Erythroblast (primary cell): ENCODE measurements around the gene DLGAP5.
A peak's percentile ranks its signal among the peaks of the same experiment; 100 is the strongest.

ENCODE experiments used
- DNase-seq, 2 experiments: peaks; one replicate each; lab custom pipeline; 2025; lab: John Stamatoyannopoulos, UW
- GATA1 ChIP-seq: IDR thresholded peaks from 2 replicates; pipeline ENCODE4 v1.6.1; 2011; ENCODE audit warnings: low read depth, mild to moderate bottlenecking, control low read depth, low read length, moderate library complexity
- POLR2A ChIP-seq: IDR thresholded peaks from 2 replicates; pipeline ENCODE4 v1.6.1; 2011; ENCODE audit warnings: mild to moderate bottlenecking, low read length

DLGAP5 gene, protein sequence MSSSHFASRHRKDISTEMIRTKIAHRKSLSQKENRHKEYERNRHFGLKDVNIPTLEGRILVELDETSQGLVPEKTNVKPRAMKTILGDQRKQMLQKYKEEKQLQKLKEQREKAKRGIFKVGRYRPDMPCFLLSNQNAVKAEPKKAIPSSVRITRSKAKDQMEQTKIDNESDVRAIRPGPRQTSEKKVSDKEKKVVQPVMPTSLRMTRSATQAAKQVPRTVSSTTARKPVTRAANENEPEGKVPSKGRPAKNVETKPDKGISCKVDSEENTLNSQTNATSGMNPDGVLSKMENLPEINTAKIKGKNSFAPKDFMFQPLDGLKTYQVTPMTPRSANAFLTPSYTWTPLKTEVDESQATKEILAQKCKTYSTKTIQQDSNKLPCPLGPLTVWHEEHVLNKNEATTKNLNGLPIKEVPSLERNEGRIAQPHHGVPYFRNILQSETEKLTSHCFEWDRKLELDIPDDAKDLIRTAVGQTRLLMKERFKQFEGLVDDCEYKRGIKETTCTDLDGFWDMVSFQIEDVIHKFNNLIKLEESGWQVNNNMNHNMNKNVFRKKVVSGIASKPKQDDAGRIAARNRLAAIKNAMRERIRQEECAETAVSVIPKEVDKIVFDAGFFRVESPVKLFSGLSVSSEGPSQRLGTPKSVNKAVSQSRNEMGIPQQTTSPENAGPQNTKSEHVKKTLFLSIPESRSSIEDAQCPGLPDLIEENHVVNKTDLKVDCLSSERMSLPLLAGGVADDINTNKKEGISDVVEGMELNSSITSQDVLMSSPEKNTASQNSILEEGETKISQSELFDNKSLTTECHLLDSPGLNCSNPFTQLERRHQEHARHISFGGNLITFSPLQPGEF

GRCh38 chr14:55191203-55192053 is at the start of gene DLGAP5:
Gene DLGAP5 (minus strand): TSS chr14:55191585. CDS start chr14:55189179, 2,406 bp downstream.
- TF ChIP-seq POLR2A (peak; percentile 92), GATA1 (no peak)
- DNase-seq, result peak; percentile 97 to 98

GRCh38 chr14:55240526-55241178 is 49.3 kb upstream of the DLGAP5 start:
- TF ChIP-seq GATA1 (no peak), POLR2A (no peak)
- DNase-seq, result no peak

- DNase-seq, result no peak
- TF ChIP-seq GATA1, result no peak
- TF ChIP-seq POLR2A, result no peak
These were observed 47.9 kb upstream of the DLGAP5 start for GRCh38 chr14:55239320-55239719.

DNA sequence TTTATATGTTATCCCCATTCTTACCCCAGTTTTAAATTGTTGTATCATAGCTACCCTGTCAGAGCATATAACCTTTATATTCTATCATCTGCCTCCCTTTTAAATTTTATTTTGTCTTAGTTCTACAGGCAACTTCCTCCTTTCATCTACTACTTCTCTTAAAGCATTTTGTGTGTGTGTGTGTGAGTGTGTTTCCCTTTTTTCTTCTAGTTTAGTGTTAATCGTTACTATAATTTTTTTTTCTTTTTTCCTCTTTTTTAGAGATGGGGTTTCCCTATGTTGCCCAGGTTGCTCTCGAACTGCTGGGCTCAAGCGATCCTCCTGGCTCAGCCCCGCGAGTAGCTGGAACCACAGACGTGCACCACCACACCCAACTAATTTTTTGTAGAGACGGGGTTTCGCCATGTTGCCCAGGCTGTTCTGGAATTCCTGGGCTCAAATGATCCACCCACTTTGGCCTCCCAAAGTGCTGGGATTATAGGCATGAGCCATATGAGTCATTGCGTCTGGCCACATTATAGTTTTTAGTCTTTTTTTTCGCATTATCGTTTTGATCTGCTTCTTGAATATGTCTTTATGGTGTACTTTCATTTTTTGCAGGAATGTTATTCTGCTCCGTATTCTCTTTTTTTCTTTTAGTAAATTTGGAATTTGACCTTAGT is 46.8 kb upstream of the DLGAP5 start:
- no peak for TF ChIP-seq GATA1
- no peak for TF ChIP-seq POLR2A
- DNase-seq, result no peak

DNA sequence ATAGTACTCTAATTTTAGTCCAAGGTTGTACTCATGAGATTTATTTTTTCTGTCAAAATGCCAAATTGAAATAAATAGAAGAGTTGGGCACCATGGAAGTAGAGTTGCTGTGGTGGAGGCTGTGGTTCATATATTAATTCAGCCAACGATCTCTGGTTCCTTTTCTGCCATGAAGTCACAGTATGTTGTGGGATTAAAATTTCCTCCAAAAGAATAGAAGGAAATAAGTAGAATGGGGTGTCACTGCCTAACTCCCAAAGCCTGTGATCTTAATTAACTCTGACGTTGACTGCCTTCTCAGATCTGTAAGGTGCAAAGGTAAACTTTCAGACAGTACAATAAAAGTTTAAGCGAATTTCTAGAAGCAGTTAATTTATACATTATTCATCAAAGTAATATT is 42.2 kb upstream of the DLGAP5 start:
- DNase-seq, result no peak
- TF ChIP-seq POLR2A, result no peak
- TF ChIP-seq GATA1, result no peak

- no peak for DNase-seq
- TF ChIP-seq POLR2A (no peak), GATA1 (no peak)
These were observed 36.9 kb upstream of the DLGAP5 start for GRCh38 chr14:55228261-55228660.

- no peak for TF ChIP-seq POLR2A
- TF ChIP-seq GATA1, result no peak
- no peak for DNase-seq
These were observed 32.0 kb upstream of the DLGAP5 start for GRCh38 chr14:55223364-55223763.

DNA sequence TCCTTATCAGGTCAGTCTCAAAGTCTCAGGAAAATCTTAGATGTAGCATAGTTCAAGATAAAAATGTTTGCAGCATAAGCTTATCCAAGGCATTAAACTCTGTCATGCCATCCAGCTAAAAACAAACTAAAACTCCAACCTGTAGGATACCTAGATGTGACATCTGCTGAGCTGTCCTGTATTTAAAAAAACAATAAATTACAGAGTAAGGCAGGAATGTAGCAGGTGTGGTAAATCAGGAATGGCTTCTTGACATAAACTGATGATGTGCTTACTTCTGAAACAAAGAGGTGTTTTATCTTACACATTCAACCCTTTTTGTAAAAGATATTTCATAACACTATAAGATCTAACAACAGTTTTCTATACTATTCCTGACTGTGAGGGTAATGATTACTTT is 30.6 kb upstream of the DLGAP5 start:
- no peak for TF ChIP-seq POLR2A
- no peak for TF ChIP-seq GATA1

DNA sequence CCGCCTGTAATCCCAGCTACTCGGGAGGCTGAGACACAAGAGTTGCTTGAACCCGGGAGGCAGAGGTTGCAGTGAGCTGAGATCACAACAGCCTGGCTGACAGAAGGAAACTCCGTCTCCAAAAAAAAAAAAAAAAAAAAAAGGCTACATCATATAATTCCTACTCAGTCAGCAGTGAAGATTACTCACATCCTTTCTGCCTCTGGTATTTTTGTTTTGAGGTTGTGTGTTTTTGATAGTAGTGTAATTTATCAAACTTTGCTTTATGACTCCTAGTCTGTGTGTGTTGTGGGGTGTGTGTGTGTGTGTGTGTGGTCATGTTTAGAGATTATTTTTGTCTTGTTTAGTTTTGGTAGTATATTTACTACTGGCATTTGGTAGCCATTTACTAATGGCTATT is 29.8 kb upstream of the DLGAP5 start:
- DNase-seq, result no peak
- TF ChIP-seq POLR2A, result no peak
- no peak for TF ChIP-seq GATA1

More for the DNA sequence above, 30.6 kb upstream of the DLGAP5 start:
- no peak for DNase-seq

DNA sequence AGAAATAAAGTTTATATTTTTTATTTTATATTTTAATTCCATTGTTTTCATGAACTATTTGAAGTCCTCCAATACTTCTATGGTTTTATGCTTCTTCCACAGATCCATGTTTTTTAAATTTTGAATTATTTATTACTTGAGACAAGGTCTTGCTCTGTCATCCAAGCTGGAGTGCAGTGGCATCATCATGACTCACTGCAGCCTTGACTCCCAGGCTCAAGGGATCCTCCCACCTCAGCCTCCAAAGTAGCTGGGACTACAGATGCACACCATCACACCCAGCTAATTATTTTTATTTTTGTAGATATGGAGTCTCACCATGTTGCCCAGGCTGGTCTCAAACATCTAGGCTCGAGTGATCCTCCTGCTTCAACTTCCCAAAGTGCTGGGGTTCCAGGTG is 28.8 kb upstream of the DLGAP5 start:
- TF ChIP-seq GATA1 (no peak), POLR2A (no peak)
- DNase-seq, result peak; percentile 3 to 58

GRCh38 chr14:55212634-55213033 is 21.2 kb upstream of the DLGAP5 start:
- DNase-seq, result peak in 1 of 2 experiments; percentile 5
- TF ChIP-seq POLR2A (no peak), GATA1 (no peak)

DNA sequence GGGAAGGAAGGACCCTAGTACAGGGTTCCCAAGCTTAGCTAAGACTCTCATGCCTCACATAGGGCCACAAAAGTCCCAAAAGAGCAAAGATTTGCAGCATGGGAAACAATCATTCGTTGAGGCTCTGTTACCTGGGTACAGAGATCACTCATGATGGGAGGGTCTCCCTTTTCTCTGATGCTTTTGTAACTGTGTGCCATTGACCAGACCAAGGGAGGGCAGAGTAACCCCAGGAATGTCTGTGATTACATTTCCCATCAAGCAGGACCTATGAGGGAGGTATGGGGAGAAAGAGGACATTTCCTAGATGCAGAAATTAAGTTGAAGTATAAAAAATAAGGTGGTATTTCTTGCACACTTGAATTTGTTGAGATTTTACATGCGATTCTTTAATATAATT is 16.4 kb upstream of the DLGAP5 start:
- no peak for DNase-seq
- TF ChIP-seq GATA1 (no peak), POLR2A (no peak)

- TF ChIP-seq GATA1 (no peak), POLR2A (no peak)
- DNase-seq, result no peak
These were observed 14.8 kb upstream of the DLGAP5 start for GRCh38 chr14:55206175-55206693.
